ENCODE data around the gene CYBRD1. TPM values are rescaled to one million over a fixed set of nuclear protein-coding genes. Genes with fewer than 3 reads are reported as not detected.

Gene CYBRD1
- total and polyA plus RNA-seq, 8 donors, result 72.8 to 116 (median 88.1) TPM

GRCh38 chr2:171485116-171485515, 37.2 kb upstream of the CYBRD1 start:
- H3K27me3 ChIP-seq, result no peaks in the 10 kb centered on the region
- DNase-seq (no peak), ATAC-seq (no peak)
- no peaks in the 10 kb centered on the region for H3K4me1 ChIP-seq
- H3K36me3 ChIP-seq, result peaks cover 0 to 8% of the 10 kb centered on the region in 2 donors
- H3K4me3 ChIP-seq, result no peak overlapping the region
- intact Hi-C loops (cut with DNase I), result no loop called here
- no peak overlapping the region for H3K27ac ChIP-seq
- no peak for TF ChIP-seq CTCF (IDR thresholded peaks at IDR 0.05)
- H3K9me3 ChIP-seq, result no peaks in the 10 kb centered on the region

DNA sequence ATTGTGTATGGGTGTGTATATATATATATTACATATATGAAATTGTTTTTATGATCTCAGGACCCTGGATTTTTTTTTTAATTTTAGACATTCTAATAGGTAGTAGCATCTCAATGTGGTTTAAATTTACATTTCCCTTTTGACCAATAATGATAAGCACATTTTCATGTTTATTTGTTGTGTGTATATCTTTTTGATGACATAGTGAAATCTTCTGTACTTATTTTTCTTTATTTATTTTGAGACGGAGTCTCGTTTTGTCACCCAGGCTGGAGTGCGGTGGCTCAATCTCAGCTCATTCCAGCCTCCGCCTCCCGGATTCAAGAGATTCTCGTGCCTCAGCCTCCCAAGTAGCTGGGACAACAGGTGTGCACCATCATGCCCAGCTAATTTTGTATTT, 35.1 kb upstream of the CYBRD1 start:
- Histone ChIP-seq H3K9me3 (no peaks in the 10 kb centered on the region), H3K36me3 (no peaks in the 10 kb centered on the region), H3K4me1 (no peaks in the 10 kb centered on the region), H3K27me3 (no peaks in the 10 kb centered on the region), H3K4me3 (no peak overlapping the region), H3K27ac (no peak overlapping the region)
- intact Hi-C loops (cut with DNase I), result no loop called here
- no peak for DNase-seq
- ATAC-seq, result no peak
- no peak for TF ChIP-seq CTCF (IDR thresholded peaks at IDR 0.05)

GRCh38 chr2:171487803-171488259, 34.4 kb upstream of the CYBRD1 start:
- intact Hi-C loops (cut with DNase I), result no loop called here
- no peak for TF ChIP-seq CTCF (IDR thresholded peaks at IDR 0.05)
- Histone ChIP-seq H3K4me3 (no peak overlapping the region), H3K36me3 (no peaks in the 10 kb centered on the region), H3K27me3 (no peaks in the 10 kb centered on the region), H3K27ac (no peak overlapping the region), H3K4me1 (no peaks in the 10 kb centered on the region), H3K9me3 (no peaks in the 10 kb centered on the region)
- ATAC-seq (no peak), DNase-seq (no peak)

- no peak overlapping the region for H3K4me3 ChIP-seq
- no peaks in the 10 kb centered on the region for H3K9me3 ChIP-seq
- ATAC-seq, result no peak
- TF ChIP-seq CTCF (IDR thresholded peaks at IDR 0.05), result no peak
- H3K27me3 ChIP-seq, result no peaks in the 10 kb centered on the region
- no peaks in the 10 kb centered on the region for H3K4me1 ChIP-seq
- DNase-seq, result no peak
- H3K36me3 ChIP-seq, result no peaks in the 10 kb centered on the region
- intact Hi-C loops (cut with DNase I), result no loop called here
- H3K27ac ChIP-seq, result no peak overlapping the region
Measured at GRCh38 chr2:171490577-171490976, 31.7 kb upstream of the CYBRD1 start.

DNA sequence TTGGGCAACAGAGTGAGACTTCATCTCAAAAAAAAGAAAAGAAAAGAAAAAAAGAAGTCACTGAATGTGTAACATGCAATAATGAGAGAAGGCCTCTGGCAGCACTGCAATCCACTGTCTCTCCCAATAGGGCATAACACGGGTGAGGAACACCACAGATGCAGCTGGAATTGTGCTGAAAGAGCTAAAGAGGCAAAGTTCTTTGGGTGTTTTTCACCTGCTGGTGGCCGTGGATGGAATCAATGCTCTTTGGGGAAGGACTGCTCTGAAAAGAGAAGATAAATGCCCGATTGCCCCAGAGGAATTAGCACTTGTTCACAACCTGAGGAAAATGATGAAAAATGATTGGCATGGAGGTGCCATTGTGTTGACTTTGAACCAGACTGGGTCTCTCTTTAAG, 31.0 kb upstream of the CYBRD1 start:
- H3K4me3 ChIP-seq, result no peak overlapping the region
- no peak overlapping the region for H3K27ac ChIP-seq
- H3K36me3 ChIP-seq, result no peaks in the 10 kb centered on the region
- DNase-seq, result no peak
- no peaks in the 10 kb centered on the region for H3K4me1 ChIP-seq
- intact Hi-C loops (cut with DNase I), result no loop called here
- no peaks in the 10 kb centered on the region for H3K27me3 ChIP-seq
- ATAC-seq, result no peak
- no peaks in the 10 kb centered on the region for H3K9me3 ChIP-seq
- no peak for TF ChIP-seq CTCF (IDR thresholded peaks at IDR 0.05)

Measured in left lung (tissue), 10 donors.